HT-29 (cell line): ENCODE measurements around the gene MIAT. TPM values are rescaled to one million over a fixed set of nuclear protein-coding genes. Genes with fewer than 3 reads are reported as not detected.

Experiments
- DNase-seq: peaks from one replicate; pipeline ENCODE4 v3.0.0-alpha.2; 2015; ENCODE audit warnings: low spot score
- total RNA-seq: library from RNA; depleted of rRNA; stranded (reverse); fragments of >200 nt; shearing (Covaris generic); gene quantifications from 2 replicates; pipeline ENCODE4 v1.2.3, GENCODE V29; 2014

The MIAT gene
- total RNA-seq, 1 experiment from 2014 or later, result 0.23 TPM

DNA sequence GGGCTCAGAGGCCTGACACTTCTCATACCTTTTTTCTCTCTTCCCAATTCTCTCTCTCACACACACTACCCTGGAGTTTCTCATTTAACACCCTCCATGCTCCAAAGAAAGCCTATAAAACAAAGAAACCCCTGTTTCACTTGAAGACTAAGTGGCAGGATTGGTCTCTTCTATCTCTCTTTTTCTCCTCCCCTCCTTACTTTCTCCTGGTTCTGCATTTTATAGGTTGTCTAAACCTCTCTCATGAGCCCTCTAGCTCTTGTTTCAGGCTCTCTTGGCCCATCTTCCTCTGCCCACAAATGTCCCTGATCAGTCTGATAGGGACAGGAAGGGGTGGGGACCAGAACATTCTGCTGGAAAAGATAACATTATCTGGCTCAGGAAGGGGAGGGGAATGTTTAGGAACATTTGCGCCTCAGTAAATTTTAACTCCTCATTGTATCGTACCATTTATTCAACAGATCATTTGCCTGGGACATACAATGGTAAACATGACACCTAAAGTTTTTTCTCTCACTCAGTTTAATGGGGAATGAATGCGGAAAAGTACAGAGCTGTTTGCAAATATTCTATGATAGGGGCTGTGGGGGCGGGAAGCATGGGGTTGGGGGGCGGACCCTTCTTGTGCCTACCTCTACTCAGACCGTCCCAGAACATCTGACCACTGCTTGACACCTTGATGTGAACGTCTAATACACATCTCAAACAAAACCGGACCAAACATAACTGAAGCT is 24.8 kb upstream of the MIAT start:
- no peak for DNase-seq

- DNase-seq, result no peak
Observed at GRCh38 chr22:26634189-26634588, 23.2 kb upstream of the MIAT start.

DNA sequence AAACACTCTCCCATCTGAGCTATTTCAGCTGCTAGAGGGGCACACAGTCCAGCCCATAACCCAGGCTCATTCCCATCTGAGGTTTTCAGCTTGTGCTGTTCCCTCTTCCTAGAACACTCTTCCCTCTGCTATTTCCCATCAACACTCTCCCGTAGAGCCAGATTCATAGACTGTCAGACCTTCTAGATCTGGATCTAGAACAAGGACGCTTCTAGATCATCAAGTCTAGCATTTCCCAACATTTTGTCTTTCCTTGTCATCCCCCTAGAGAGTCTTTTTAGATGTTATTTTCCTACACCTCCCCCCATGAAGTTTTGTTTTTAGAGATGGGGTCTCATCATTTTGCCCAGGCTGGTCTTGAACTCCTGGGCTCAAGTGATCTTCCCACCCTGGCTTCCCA is 22.3 kb upstream of the MIAT start:
- DNase-seq, result no peak

- DNase-seq, result no peak
Observed at GRCh38 chr22:26636296-26636695, 21.1 kb upstream of the MIAT start.

- no peak for DNase-seq
Observed at GRCh38 chr22:26642465-26643417, 14.6 kb upstream of the MIAT start.

- DNase-seq, result no peak
Observed at GRCh38 chr22:26643418-26644100, 13.8 kb upstream of the MIAT start.

DNA sequence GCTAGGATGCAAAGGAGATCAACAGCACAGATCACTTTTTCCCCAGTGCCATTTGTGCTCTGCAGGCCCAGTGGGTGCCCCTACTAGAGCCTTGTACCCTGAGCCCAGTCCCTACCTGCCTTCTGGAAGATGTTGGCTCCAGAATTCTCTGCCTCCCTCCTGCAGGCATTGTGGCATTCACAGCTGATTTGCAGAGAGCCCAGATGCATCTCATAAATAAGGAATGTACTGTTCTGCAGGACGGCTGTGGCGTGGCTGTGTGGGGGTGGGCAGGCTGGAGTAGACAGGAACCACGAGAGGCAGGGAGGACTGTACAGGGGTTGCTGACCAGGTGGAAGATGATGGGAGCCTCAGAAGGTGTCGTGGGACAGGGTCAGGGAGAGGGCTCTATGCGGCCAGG is 11.2 kb upstream of the MIAT start:
- DNase-seq, result no peak

DNA sequence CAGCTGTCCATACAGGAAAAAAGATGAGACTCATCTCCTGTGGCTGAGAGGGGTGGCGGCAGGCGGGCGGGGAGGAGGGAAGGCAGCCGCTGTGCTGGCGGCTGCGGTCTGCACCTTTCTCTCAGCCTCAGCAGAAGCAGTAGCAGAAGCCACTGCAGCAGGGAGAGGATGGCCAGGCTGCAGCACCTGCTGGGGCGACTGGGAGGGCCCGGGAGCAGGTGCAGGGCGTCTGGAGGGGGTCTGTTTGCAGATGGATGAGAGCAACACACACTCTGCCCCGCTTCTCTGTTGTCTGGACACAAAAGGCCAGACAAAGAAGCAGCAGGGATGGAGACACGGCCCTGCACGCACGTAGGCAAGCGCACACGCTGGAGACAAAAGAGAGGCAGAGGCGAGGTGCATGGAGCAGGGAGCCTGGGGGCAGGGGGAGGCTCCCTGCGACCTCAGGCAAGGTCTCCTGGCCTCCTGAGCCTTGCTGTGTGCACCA is 9.3 kb upstream of the MIAT start:
- no peak for DNase-seq

- no peak for DNase-seq
Observed at GRCh38 chr22:26648528-26649388, 8.6 kb upstream of the MIAT start.

DNA sequence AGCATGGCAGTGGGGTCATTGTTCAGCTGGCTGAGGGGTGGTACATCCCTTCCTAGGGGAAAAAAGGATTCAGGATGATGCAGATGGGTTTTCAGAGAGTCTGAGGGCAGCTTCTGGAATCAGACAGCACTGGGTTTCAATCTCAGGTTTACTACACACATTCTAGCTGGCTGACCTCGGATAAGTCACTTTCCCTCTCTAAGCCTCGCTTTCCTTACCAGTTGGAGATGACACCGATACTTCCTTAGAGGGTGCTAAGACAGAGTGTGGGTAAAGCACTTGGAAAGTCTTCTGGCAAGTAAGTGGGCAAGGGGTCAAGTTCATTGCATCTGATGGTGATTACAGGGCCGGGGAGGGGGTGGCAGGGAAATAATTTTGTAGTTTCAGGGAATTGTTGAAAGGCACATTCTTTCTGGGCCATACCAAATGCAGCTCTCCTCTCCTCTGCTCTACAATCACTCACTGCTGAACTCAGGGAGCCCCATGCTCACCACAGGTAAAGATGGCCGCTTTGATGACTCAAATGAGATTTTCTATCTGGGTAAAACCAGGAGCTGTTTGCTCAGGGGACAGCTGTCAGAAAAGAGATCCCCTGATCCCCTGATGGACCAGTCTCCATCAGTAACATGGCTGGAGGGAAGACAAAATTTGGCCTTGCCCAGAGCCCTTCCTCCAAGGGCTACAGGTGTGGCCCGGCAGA is 6.5 kb upstream of the MIAT start:
- no peak for DNase-seq

DNA sequence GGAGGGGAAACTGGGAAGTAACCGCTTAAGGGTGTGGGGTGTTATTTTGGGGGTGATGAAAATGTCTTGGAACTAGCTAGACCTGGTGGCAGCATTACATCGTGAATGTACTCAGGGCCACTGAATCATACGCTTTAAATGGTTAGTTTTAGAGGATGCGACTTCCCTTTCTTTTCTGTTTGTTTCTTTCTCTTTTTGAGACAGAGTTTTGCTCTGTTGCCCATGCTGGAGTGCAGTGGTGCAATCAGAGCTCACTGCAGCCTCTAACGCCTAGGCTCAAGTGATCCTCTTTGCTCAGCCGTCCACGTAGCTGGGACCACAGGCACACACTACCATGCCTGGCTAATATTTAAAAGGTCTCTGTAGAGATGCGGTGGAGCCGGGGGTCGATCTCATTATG is 5.6 kb upstream of the MIAT start:
- no peak for DNase-seq

- no peak for DNase-seq
Observed at GRCh38 chr22:26658161-26658560, 773 bp downstream of the MIAT start.

GRCh38 chr22:26658671-26659478 is 1.5 kb downstream of the MIAT start:
- DNase-seq, result peak; percentile 22

- DNase-seq, result no peak
Observed at GRCh38 chr22:26660356-26660755, 3.0 kb downstream of the MIAT start.

GRCh38 chr22:26660961-26661578 is 3.7 kb downstream of the MIAT start:
- no peak for DNase-seq

- no peak for DNase-seq
Observed at GRCh38 chr22:26662160-26662559, 4.8 kb downstream of the MIAT start.

DNA sequence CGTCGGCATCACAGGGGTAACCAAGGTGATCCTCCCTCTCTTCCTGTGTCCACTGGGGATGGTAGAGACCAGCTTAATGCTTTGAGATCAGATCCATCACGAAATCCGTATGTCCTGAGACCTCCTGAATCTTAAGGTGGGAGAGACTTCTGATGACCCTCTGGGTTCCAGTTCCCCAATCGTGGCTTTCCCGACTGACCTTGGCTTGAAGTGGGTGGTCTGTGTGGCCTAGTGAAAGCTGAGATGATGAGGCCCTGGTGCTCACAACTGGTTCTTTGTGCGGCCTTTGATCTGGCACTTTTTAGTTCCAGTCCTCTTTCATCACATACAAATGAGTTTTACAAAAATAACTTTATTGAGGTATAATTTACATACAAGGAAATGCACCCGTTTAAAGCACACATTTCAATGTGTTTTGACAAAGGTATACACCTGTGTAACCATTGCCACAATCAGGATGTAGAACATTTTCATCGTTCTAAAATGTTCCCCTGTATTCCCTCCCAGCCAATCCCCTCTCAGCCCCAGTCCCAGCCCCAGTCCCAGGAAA is 6.1 kb downstream of the MIAT start:
- no peak for DNase-seq

DNA sequence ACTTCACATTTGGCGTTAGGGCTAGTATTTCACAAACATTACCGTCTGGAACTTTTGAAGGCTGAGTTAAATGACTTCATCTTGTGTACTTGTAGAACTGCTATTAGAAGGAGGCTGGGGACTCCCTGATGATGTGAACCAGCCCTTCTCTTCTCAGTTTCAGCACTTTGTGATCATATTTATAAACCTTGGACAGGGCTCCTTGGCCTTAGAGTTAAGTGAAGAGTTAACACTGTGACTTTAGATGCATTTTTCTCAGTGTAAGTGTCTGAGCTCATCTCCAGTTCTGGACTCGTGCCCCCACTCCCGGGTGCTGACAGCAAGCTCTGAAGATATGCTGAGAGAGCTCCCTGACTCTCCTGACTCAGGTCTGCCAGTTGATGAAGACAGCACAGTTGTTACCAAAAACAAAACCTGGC is 8.4 kb downstream of the MIAT start:
- DNase-seq, result no peak

DNA sequence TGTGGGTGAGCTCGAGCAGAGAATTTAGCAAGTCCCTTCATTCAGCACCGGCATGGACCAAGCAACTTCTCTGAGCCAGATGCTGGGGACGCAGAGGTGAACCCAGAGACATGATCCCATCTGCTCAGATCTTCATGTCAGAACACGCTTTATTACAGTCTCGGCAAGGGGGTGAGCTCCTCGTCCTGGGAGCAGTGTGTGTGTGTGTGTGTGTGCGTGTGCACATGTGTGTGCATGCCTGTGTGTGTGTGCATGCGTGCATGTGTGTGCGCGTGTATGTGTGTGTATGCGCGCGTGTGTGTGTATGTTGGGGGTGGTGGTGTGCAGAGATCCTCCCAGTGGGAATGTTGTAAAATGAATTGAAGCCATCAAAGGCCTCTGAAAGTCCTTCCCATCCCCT is 9.8 kb downstream of the MIAT start:
- DNase-seq, result no peak
